SK-N-SH (cell line): ENCODE measurements around the gene OR2H1. TPM values are rescaled to one million over a fixed set of nuclear protein-coding genes. Genes with fewer than 3 reads are reported as not detected.
A peak's percentile ranks its signal among the peaks of the same experiment; 100 is the strongest.
"Not testable (repeated sequence)": the region's sequence is repeated elsewhere in the genome, so short reads cannot be mapped to it uniquely, and the experiment has no call there.

Source experiments
- CTCF ChIA-PET: fragments of 300-600, 350-600 bp; formaldehyde crosslinking; extraction: SDS; loops from one replicate; lab custom pipeline; 2021; lab: Yijun Ruan, JAX
- POLR2A ChIA-PET: fragments of 350-600 bp; sonication (Branson Sonifier 250); formaldehyde crosslinking; extraction: SDS; loops from one replicate; lab custom pipeline; 2020; ENCODE audit warnings: antibody characterized with exemption, inconsistent platforms; lab: Yijun Ruan, JAX
- DNase-seq: peaks from one replicate; pipeline ENCODE4 v3.0.0; 2012
- H2AFZ ChIP-seq: fragments of 200-600 bp; sonication (generic); 2 replicates; pipeline ENCODE4 v1.8.1; 2016; ENCODE audit warnings: antibody characterized with exemption, mild to moderate bottlenecking, low read depth
- H3F3A ChIP-seq: fragments of 200-600 bp; sonication (generic); replicated peaks from 2 replicates; pipeline ENCODE3; 2016; ENCODE audit warnings: antibody characterized with exemption, mild to moderate bottlenecking; ENCODE audit not compliant: insufficient read depth
- H3K27ac ChIP-seq, 2 experiments: fragments of 200-500 bp in 1 of 2; fragments of 200-600 bp in 1 of 2; sonication (Bioruptor generic) in 1 of 2; sonication (generic), shearing (Covaris generic) in 1 of 2; 2 replicates each; pipeline versions ENCODE4 v1.5.1 to v1.6.1; 2014 to 2016; ENCODE audit warnings: low read depth in 2 of 2, inconsistent platforms in 1 of 2, low read length in 1 of 2, mild to moderate bottlenecking in 1 of 2, mixed read lengths in 1 of 2
- H3K27me3 ChIP-seq: fragments of 200-600 bp; sonication (generic), shearing (Covaris generic); 2 replicates; pipeline ENCODE4 v1.6.1; 2016; ENCODE audit warnings: mixed run types; ENCODE audit not compliant: insufficient read depth
- H3K36me3 ChIP-seq, 2 experiments: fragments of 200-500 bp in 1 of 2; fragments of 200-600 bp in 1 of 2; sonication (Bioruptor generic) in 1 of 2; sonication (generic) in 1 of 2; replicated peaks in 1 of 2; 2 replicates each; pipeline versions ENCODE3 to v1.5.1; 2014 to 2016; ENCODE audit warnings: low read length in 1 of 2, mild to moderate bottlenecking in 1 of 2; ENCODE audit not compliant: insufficient read depth in 2 of 2, control insufficient read depth in 1 of 2
- H3K4me1 ChIP-seq, 2 experiments: fragments of 200-500 bp in 1 of 2; fragments of 200-600 bp in 1 of 2; sonication (Bioruptor generic) in 1 of 2; sonication (generic), shearing (Covaris generic) in 1 of 2; 2 replicates each; pipeline versions ENCODE4 v1.5.1 to v1.6.1; 2014 to 2016; ENCODE audit warnings: low read depth in 1 of 2, low read length in 1 of 2, mixed run types in 1 of 2; ENCODE audit not compliant: insufficient read depth in 2 of 2, control insufficient read depth in 1 of 2
- H3K4me2 ChIP-seq: fragments of 200-600 bp; sonication (generic), shearing (Covaris generic); 2 replicates; pipeline ENCODE4 v1.6.1; 2017; ENCODE audit warnings: mixed run types
- H3K4me3 ChIP-seq, 2 experiments: fragments of 200-500 bp in 1 of 2; fragments of 200-600 bp in 1 of 2; sonication (Bioruptor generic) in 1 of 2; sonication (generic), shearing (Covaris generic) in 1 of 2; 2 replicates each; pipeline versions ENCODE4 v1.5.1 to v1.8.1; 2014 to 2016; ENCODE audit warnings: low read depth in 2 of 2, inconsistent platforms in 1 of 2, low read length in 1 of 2, mild to moderate bottlenecking in 1 of 2, mixed read lengths in 1 of 2, moderate library complexity in 1 of 2
- H3K79me2 ChIP-seq: fragments of 200-600 bp; sonication (generic); 2 replicates; pipeline ENCODE4 v1.8.1; 2017; ENCODE audit warnings: mild to moderate bottlenecking; ENCODE audit not compliant: insufficient read depth
- H3K9ac ChIP-seq: fragments of 200-600 bp; sonication (generic); 2 replicates; pipeline ENCODE4 v1.6.1; 2017; ENCODE audit warnings: mixed run types
- H3K9me2 ChIP-seq: fragments of 200-600 bp; sonication (generic); 2 replicates; pipeline ENCODE4 v1.6.1; 2017; ENCODE audit warnings: mixed run types
- H3K9me3 ChIP-seq: fragments of 200-600 bp; sonication (generic); 2 replicates; pipeline ENCODE4 v1.6.1; 2017; ENCODE audit warnings: mixed run types, mild to moderate bottlenecking, moderate library complexity
- H4K20me1 ChIP-seq: fragments of 200-600 bp; sonication (generic); 2 replicates; pipeline ENCODE4 v1.6.1; 2017; ENCODE audit warnings: mild to moderate bottlenecking, mixed run types; ENCODE audit not compliant: insufficient read depth
- ELF1 ChIP-seq: IDR thresholded peaks from 2 replicates; pipeline ENCODE4 v1.4.0; 2012
- FOXJ3 ChIP-seq: sonication (generic); formaldehyde crosslinking; IDR thresholded peaks from 2 replicates; pipeline ENCODE4 v1.5.1; 2020; ENCODE audit warnings: mild to moderate bottlenecking, missing genetic modification reagents
- GABPA ChIP-seq: IDR thresholded peaks from 2 replicates; pipeline ENCODE4 v1.4.0; 2012; ENCODE audit warnings: low read depth, mild to moderate bottlenecking
- GATA2 ChIP-seq: sonication (generic); formaldehyde crosslinking; IDR thresholded peaks from 2 replicates; pipeline ENCODE4 v1.5.0; 2020; ENCODE audit warnings: mild to moderate bottlenecking, missing genetic modification reagents
- MXI1 ChIP-seq: IDR thresholded peaks from 2 replicates; pipeline ENCODE4 v1.6.1; 2012; ENCODE audit warnings: mild to moderate bottlenecking, low read depth, low read length, improper control_type of control experiment
- NFIC ChIP-seq: IDR thresholded peaks from 2 replicates; pipeline ENCODE4 v1.4.0; 2012; ENCODE audit warnings: borderline replicate concordance
- NRF1 ChIP-seq: IDR thresholded peaks from 2 replicates; pipeline ENCODE4 v1.6.1; 2012; ENCODE audit warnings: low read depth, mild to moderate bottlenecking, low read length
- POLR2AphosphoS5 ChIP-seq: IDR thresholded peaks from 2 replicates; pipeline ENCODE4 v1.6.1; 2012; ENCODE audit warnings: low read depth, low read length
- RAD21 ChIP-seq: IDR thresholded peaks from 2 replicates; pipeline ENCODE4 v1.6.1; 2012; ENCODE audit warnings: mild to moderate bottlenecking, low read length
- RXRA ChIP-seq: IDR thresholded peaks from 2 replicates; pipeline ENCODE4 v1.4.0; 2012; ENCODE audit warnings: low read depth, mild to moderate bottlenecking, borderline replicate concordance
- SMC3 ChIP-seq: IDR thresholded peaks from 2 replicates; pipeline ENCODE4 v1.6.1; 2012; ENCODE audit warnings: low read depth, low read length, improper control_type of control experiment
- WGBS: methylation state at CpG from one replicate; pipeline ENCODE4 v1.1.6; 2017; ENCODE audit warnings: low lambda C conversion rate; 5-methylcytosine and 5-hydroxymethylcytosine counted together
- polyA plus RNA-seq, 3 experiments: library from polyadenylated mRNA; depleted of rRNA; stranded (reverse); fragments of >200 nt; gene quantifications; 2 replicates each; pipeline ENCODE4 v1.2.3, GENCODE V29; 2012
- TF ChIP-seq, protein P1 (sequence below): fragments of 200-600 bp; sonication (generic); IDR thresholded peaks from 2 replicates; pipeline ENCODE4 v1.6.1; 2017; ENCODE audit warnings: antibody characterized with exemption, mild to moderate bottlenecking, moderate library complexity
- TF ChIP-seq, protein P2 (sequence below): fragments of 150-350 bp; IDR thresholded peaks from 2 replicates; pipeline ENCODE4 v1.6.1; 2017; ENCODE audit warnings: antibody characterized with exemption, low read length, low read depth, borderline replicate concordance
- TF ChIP-seq, protein P3 (sequence below): fragments of 150-350 bp; IDR thresholded peaks from 2 replicates; pipeline ENCODE4 v1.6.1; 2016; ENCODE audit warnings: mild to moderate bottlenecking, low read depth, low read length
- TF ChIP-seq, protein P4 (sequence below): IDR thresholded peaks from 2 replicates; pipeline ENCODE4; 2012
- TF ChIP-seq, protein P5 (sequence below): IDR thresholded peaks from 2 replicates; pipeline ENCODE4 v1.6.1; 2012; ENCODE audit warnings: mild to moderate bottlenecking, low read depth, low read length, moderate library complexity

The OR2H1 gene
- polyA plus RNA-seq, 1 of the 3 experiments (the other 2 are of a cell fraction) = not detected

DNA sequence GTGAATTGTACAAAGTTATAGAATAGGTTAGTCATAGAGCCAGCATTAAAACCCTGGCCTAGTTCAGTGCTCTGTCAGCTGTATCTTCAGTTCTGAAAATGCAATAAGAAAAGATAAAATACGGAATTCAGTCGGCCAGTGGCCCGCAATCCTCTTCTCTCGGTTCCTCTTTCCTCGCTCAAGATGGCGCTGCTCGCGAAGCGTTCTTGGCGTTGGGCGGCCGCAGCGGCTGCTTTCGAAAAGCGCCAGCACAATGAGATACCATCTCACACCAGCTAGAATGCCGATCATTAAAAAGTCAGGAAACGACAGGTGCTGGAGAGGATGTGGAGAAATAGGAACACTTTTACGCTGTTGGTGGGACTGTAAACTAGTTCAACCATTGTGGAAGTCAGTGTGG is 20.2 kb upstream of the OR2H1 start:
- H3K79me2 ChIP-seq, H3K27ac ChIP-seq, H2AFZ ChIP-seq, H3K9ac ChIP-seq, H4K20me1 ChIP-seq, DNase-seq, POLR2A ChIA-PET, H3K9me3 ChIP-seq, H3F3A ChIP-seq, H3K36me3 ChIP-seq, H3K9me2 ChIP-seq, H3K4me3 ChIP-seq: not testable (repeated sequence)
- Histone ChIP-seq H3K27me3 (peaks cover 38% of the 10 kb centered on the region), H3K4me2 (0 out of 2 replicates have a peak overlapping the region, but pooled peaks have one; percentile 7)
- WGBS = 8% methylated on average over 18 of the region's 18 CpGs
- CTCF ChIA-PET = interaction anchor here (1.5 kb wide), 1 partner anchor 8 kb away, joined by 4 read pairs; no protein-coding TSS in a partner anchor
- TF ChIP-seq SMC3 (peak; percentile 6; the same call in 1 of the 2 replicates), RAD21 (peak; percentile 26; the same call in 1 of the 2 replicates)
- TF ChIP-seq, protein P1, sequence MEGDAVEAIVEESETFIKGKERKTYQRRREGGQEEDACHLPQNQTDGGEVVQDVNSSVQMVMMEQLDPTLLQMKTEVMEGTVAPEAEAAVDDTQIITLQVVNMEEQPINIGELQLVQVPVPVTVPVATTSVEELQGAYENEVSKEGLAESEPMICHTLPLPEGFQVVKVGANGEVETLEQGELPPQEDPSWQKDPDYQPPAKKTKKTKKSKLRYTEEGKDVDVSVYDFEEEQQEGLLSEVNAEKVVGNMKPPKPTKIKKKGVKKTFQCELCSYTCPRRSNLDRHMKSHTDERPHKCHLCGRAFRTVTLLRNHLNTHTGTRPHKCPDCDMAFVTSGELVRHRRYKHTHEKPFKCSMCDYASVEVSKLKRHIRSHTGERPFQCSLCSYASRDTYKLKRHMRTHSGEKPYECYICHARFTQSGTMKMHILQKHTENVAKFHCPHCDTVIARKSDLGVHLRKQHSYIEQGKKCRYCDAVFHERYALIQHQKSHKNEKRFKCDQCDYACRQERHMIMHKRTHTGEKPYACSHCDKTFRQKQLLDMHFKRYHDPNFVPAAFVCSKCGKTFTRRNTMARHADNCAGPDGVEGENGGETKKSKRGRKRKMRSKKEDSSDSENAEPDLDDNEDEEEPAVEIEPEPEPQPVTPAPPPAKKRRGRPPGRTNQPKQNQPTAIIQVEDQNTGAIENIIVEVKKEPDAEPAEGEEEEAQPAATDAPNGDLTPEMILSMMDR = peak; percentile 59
- TF ChIP-seq, all 33 proteins: peak for 3; not testable (repeated sequence) for 30
- not testable (repeated sequence) for H3K4me1 ChIP-seq

- H3K79me2 ChIP-seq = no peaks in the 10 kb centered on the region
- no peaks in the 10 kb centered on the region for H3K4me1 ChIP-seq
- no peak within 1 kb of the TSS for H3K27ac ChIP-seq
- H3K9me2 ChIP-seq = no peaks in the 10 kb centered on the region
- POLR2A ChIA-PET = no interaction called here
- H3K27me3 ChIP-seq = peaks cover 21% of the 10 kb centered on the region; the same call in 1 of the 2 replicates
- TF ChIP-seq, protein P2, sequence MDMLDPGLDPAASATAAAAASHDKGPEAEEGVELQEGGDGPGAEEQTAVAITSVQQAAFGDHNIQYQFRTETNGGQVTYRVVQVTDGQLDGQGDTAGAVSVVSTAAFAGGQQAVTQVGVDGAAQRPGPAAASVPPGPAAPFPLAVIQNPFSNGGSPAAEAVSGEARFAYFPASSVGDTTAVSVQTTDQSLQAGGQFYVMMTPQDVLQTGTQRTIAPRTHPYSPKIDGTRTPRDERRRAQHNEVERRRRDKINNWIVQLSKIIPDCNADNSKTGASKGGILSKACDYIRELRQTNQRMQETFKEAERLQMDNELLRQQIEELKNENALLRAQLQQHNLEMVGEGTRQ = no peak
- no peak for TF ChIP-seq NFIC
- TF ChIP-seq ELF1 = no peak
- no peak for TF ChIP-seq POLR2AphosphoS5
- no peak for TF ChIP-seq RXRA
- TF ChIP-seq, protein P3, sequence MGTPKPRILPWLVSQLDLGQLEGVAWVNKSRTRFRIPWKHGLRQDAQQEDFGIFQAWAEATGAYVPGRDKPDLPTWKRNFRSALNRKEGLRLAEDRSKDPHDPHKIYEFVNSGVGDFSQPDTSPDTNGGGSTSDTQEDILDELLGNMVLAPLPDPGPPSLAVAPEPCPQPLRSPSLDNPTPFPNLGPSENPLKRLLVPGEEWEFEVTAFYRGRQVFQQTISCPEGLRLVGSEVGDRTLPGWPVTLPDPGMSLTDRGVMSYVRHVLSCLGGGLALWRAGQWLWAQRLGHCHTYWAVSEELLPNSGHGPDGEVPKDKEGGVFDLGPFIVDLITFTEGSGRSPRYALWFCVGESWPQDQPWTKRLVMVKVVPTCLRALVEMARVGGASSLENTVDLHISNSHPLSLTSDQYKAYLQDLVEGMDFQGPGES = no peak
- no peak for TF ChIP-seq MXI1
- TF ChIP-seq, protein P4, sequence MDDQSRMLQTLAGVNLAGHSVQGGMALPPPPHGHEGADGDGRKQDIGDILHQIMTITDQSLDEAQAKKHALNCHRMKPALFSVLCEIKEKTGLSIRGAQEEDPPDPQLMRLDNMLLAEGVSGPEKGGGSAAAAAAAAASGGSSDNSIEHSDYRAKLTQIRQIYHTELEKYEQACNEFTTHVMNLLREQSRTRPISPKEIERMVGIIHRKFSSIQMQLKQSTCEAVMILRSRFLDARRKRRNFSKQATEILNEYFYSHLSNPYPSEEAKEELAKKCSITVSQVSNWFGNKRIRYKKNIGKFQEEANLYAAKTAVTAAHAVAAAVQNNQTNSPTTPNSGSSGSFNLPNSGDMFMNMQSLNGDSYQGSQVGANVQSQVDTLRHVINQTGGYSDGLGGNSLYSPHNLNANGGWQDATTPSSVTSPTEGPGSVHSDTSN = no peak
- no peak for TF ChIP-seq GABPA
- TF ChIP-seq NRF1 = no peak
- no peak for TF ChIP-seq GATA2 (CRISPR knock-in tag)
- no peak for TF ChIP-seq FOXJ3 (CRISPR knock-in tag)
- TF ChIP-seq, protein P5, sequence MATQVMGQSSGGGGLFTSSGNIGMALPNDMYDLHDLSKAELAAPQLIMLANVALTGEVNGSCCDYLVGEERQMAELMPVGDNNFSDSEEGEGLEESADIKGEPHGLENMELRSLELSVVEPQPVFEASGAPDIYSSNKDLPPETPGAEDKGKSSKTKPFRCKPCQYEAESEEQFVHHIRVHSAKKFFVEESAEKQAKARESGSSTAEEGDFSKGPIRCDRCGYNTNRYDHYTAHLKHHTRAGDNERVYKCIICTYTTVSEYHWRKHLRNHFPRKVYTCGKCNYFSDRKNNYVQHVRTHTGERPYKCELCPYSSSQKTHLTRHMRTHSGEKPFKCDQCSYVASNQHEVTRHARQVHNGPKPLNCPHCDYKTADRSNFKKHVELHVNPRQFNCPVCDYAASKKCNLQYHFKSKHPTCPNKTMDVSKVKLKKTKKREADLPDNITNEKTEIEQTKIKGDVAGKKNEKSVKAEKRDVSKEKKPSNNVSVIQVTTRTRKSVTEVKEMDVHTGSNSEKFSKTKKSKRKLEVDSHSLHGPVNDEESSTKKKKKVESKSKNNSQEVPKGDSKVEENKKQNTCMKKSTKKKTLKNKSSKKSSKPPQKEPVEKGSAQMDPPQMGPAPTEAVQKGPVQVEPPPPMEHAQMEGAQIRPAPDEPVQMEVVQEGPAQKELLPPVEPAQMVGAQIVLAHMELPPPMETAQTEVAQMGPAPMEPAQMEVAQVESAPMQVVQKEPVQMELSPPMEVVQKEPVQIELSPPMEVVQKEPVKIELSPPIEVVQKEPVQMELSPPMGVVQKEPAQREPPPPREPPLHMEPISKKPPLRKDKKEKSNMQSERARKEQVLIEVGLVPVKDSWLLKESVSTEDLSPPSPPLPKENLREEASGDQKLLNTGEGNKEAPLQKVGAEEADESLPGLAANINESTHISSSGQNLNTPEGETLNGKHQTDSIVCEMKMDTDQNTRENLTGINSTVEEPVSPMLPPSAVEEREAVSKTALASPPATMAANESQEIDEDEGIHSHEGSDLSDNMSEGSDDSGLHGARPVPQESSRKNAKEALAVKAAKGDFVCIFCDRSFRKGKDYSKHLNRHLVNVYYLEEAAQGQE = no peak
- H3K9me3 ChIP-seq = no peaks in the 10 kb centered on the region
- H3F3A ChIP-seq = no peaks in the 10 kb centered on the region
- CTCF ChIA-PET = no interaction called here
- no peak within 1 kb of the TSS for H3K4me2 ChIP-seq
- no peak within 1 kb of the TSS for H3K4me3 ChIP-seq
- no peaks in the 10 kb centered on the region for H4K20me1 ChIP-seq
- no peak for DNase-seq
- H3K9ac ChIP-seq = no peak within 1 kb of the TSS
- H2AFZ ChIP-seq = no peak within 1 kb of the TSS
- H3K36me3 ChIP-seq = no peaks in the 10 kb centered on the region
Observed at GRCh38 chr6:29439006-29439405, 17.9 kb upstream of the OR2H1 start, which contains the start of gene OR10C1. OR10C1 (plus strand) TSS chr6:29439306; CDS start chr6:29440016, 710 bp downstream.
